K562 (cell line): Measurements from ENCODE around the gene DUS1L. TPM values are rescaled to one million over a fixed set of nuclear protein-coding genes. Genes with fewer than 3 reads are reported as not detected.

Source experiments
- ARID1B ChIP-seq: fragments of 450-650 bp; IDR thresholded peaks from 2 replicates; pipeline ENCODE4 v1.6.1; 2016; ENCODE audit warnings: antibody characterized with exemption, mild to moderate bottlenecking, inconsistent platforms
- FOXM1 ChIP-seq, 2 experiments: fragments of 450-650 bp in 1 of 2; sonication (generic) in 1 of 2; formaldehyde crosslinking in 1 of 2; IDR thresholded peaks; 2 replicates each; pipeline versions ENCODE4 v1.6.1 to v1.9.0; 2017 to 2022; ENCODE audit warnings: low read depth in 2 of 2, mild to moderate bottlenecking in 2 of 2, missing genetic modification reagents in 1 of 2, moderate library complexity in 1 of 2
- FOXP1 ChIP-seq: sonication (generic); formaldehyde crosslinking; IDR thresholded peaks from 2 replicates; pipeline ENCODE4 v1.8.0; 2022; ENCODE audit warnings: mild to moderate bottlenecking, missing genetic modification reagents
- HDAC6 ChIP-seq: IDR thresholded peaks from 2 replicates; pipeline ENCODE4 v1.6.1; 2012; ENCODE audit warnings: low read depth, mild to moderate bottlenecking, control low read depth, inconsistent platforms, low read length, moderate library complexity
- MLLT1 ChIP-seq, 2 experiments: fragments of 450-650 bp; IDR thresholded peaks; 2 replicates each; pipeline ENCODE4 v1.6.1; 2016
- RERE ChIP-seq: sonication (generic); formaldehyde crosslinking; IDR thresholded peaks from 2 replicates; pipeline ENCODE4 v1.8.0; 2023; ENCODE audit warnings: missing genetic modification reagents, mild to moderate bottlenecking, borderline replicate concordance
- SRSF3 ChIP-seq: fragments of 200-400 bp; formaldehyde crosslinking; IDR thresholded peaks from 2 replicates; pipeline ENCODE4 v1.6.1; 2016; ENCODE audit warnings: mild to moderate bottlenecking, low read length, moderate library complexity; ENCODE audit not compliant: insufficient read depth
- ZBTB11 ChIP-seq, 3 experiments: fragments of 200-800 bp in 1 of 3; fragments of 250-450 bp in 1 of 3; fragments of 450-650 bp in 1 of 3; sonication (Bioruptor Pico) in 1 of 3; sonication (Bioruptor generic) in 1 of 3; formaldehyde crosslinking in 1 of 3; IDR thresholded peaks; 2 replicates each; pipeline versions ENCODE4 v1.6.1 to v1.8.0; 2016 to 2022; ENCODE audit warnings: mild to moderate bottlenecking in 2 of 3, missing genetic modification characterization in 2 of 3, missing compliant biosample characterization in 1 of 3, moderate library complexity in 1 of 3
- ZNF12 ChIP-seq: sonication (generic); formaldehyde crosslinking; IDR thresholded peaks from 2 replicates; pipeline ENCODE4 v1.4.0; 2020; ENCODE audit warnings: mild to moderate bottlenecking, missing genetic modification reagents
- ZNF449 ChIP-seq: fragments of 250-450 bp; sonication (Bioruptor Pico); IDR thresholded peaks from 2 replicates; pipeline ENCODE4 v1.8.0; 2022; ENCODE audit warnings: moderate library complexity, mild to moderate bottlenecking, inconsistent platforms
- polyA plus RNA-seq, 8 experiments: library from polyadenylated mRNA; depleted of rRNA in 4 of 8; stranded (reverse) in 5 of 8; unstranded in 3 of 8; fragments of >200 nt; fragmentation: Nextera tagmentation in 2 of 8; fragmentation: Illumina TruSeq in 1 of 8; extraction: Ambion mirVana in 2 of 8; extraction: Trizol in 1 of 8; gene quantifications; 2 replicates each; pipeline versions ENCODE4 v1.2.1 to v1.2.3, GENCODE V29; 2011 to 2014; ENCODE audit warnings: inconsistent platforms in 1 of 8, missing spikeins in 1 of 8
- total RNA-seq, 7 experiments: library from RNA; depleted of rRNA in 6 of 7; stranded (reverse); fragments of >200 nt in 6 of 7; fragmentation: Illumina TruSeq in 2 of 7; extraction: Trizol in 2 of 7; gene quantifications; 2 replicates each; pipeline versions ENCODE4 v1.2.1 to v1.2.3, GENCODE V29; 2011 to 2021; ENCODE audit warnings: low replicate concordance in 1 of 7
- TF ChIP-seq, protein P1 (sequence below): fragments of 450-650 bp; formaldehyde crosslinking; IDR thresholded peaks from 2 replicates; pipeline ENCODE4 v1.4.0; 2022; ENCODE audit warnings: missing genetic modification characterization

DUS1L gene
- total and polyA plus RNA-seq, 9 of the 15 experiments (the other 6 are each of a cell fraction or from before 2014, with no cell fraction given): 7.8 to 210 (median 83.9) TPM

DNA sequence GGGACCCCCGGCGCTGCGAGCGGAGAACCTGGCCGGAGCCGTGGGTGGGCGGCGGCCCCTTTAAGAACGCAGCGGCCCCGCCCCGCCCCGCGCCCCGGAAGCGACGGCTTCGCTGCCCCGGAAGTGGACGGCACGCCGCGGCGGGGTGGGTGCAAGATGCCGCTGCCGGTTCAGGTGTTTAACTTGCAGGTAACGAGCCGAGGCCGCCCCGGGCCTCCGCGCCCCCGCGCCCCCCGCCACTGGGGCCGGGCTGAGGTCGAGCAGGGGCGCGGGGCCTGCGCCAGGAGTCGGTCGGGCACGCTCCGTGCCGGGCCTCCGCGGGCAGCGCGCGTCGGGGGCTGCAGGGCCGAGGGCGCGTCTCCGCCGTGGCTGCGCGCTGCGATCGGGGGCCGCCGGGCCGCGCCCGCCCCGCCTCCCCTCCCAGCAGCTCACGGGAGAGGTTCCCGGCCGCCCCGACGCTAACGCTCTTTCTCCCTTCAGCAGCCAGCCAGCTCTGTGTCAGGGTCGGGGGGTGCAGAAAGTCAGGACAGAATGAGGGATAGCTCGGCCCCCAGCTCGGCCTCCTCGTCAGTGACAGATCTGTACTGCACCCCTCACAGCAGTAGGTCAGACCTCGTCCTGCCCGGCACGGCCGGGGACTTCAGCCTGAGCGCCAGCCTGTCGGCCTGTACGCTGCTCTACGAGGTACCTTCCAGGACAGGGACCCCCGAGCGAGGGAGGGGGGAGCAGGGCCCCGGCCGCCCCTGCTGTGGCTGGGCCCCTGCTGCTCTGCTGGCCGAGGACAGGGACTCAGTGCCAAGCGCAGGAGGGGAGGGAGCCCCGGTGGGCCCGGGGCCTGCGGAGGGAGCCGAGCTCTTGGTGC lies 13.6 kb downstream of the DUS1L start, which contains the start of the genes GPS1 and RFNG (continued):
- TF ChIP-seq ZNF449 (CRISPR knock-in tag): no peak
- TF ChIP-seq FOXP1: no peak
- no peak for TF ChIP-seq RERE (CRISPR knock-in tag)
- TF ChIP-seq SRSF3: no peak
- no peak for TF ChIP-seq MLLT1 (IDR thresholded peaks at IDR 0.05)
- no peak for TF ChIP-seq FOXM1 (IDR thresholded peaks at IDR 0.05; ENCODE audit: low read depth)
- TF ChIP-seq FOXM1 (CRISPR knock-in tag; IDR thresholded peaks at IDR 0.05; ENCODE audit: low read depth): 0 out of 2 replicates have a peak, but pooled peaks have one; percentile 42
- TF ChIP-seq, protein P1, sequence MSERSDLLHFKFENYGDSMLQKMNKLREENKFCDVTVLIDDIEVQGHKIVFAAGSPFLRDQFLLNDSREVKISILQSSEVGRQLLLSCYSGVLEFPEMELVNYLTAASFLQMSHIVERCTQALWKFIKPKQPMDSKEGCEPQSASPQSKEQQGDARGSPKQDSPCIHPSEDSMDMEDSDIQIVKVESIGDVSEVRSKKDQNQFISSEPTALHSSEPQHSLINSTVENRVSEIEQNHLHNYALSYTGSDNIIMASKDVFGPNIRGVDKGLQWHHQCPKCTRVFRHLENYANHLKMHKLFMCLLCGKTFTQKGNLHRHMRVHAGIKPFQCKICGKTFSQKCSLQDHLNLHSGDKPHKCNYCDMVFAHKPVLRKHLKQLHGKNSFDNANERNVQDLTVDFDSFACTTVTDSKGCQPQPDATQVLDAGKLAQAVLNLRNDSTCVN (CRISPR knock-in tag): no peak
- TF ChIP-seq ZNF12 (CRISPR knock-in tag): no peak
- TF ChIP-seq HDAC6: no peak
- peak in 1 of 3 experiments; percentile 81; a peak in 2 of 6 replicates for TF ChIP-seq ZBTB11 (CRISPR knock-in tag; IDR thresholded peaks at IDR 0.05)
- no peak for TF ChIP-seq ARID1B
